ENCODE results near the gene LRP8. TPM values are rescaled to one million over a fixed set of nuclear protein-coding genes. Genes with fewer than 3 reads are reported as not detected.

LRP8 gene
- polyA plus RNA-seq, 1 of the 3 experiments (the other 2 are of a cell fraction): 19.9 TPM

GRCh38 chr1:53376742-53377437 is 49.0 kb upstream of the LRP8 start:
- Histone ChIP-seq H3K36me3 (replicated peaks in 1 of 2; ENCODE audit: control insufficient read depth in 1 of 2, insufficient read depth in 2 of 2, low read length in 1 of 2) (no peaks in the 10 kb centered on the region), H3K9ac (no peak overlapping the region), H3K9me3 (no peaks in the 10 kb centered on the region), H3K4me1 (ENCODE audit: control insufficient read depth in 1 of 2, insufficient read depth in 2 of 2, low read depth in 1 of 2, low read length in 1 of 2) (peaks cover 0 to 6% of the 10 kb centered on the region in 2 experiments; a peak in 1 of 4 replicates), H3F3A (replicated peaks; ENCODE audit: insufficient read depth) (no peaks in the 10 kb centered on the region), H3K27me3 (ENCODE audit: insufficient read depth) (no peaks in the 10 kb centered on the region), H3K4me3 (ENCODE audit: low read depth in 2 of 2, low read length in 1 of 2) (no peak overlapping the region), H3K4me2 (no peak overlapping the region), H3K79me2 (ENCODE audit: insufficient read depth) (no peaks in the 10 kb centered on the region), H2AFZ (ENCODE audit: low read depth) (no peak overlapping the region), H4K20me1 (ENCODE audit: insufficient read depth) (no peaks in the 10 kb centered on the region), H3K27ac (ENCODE audit: low read depth in 2 of 2, low read length in 1 of 2) (no peak overlapping the region), H3K9me2 (no peaks in the 10 kb centered on the region)
- 89% methylated on average over 14 of the region's 14 CpGs for WGBS (ENCODE audit: low lambda C conversion rate)
- CTCF ChIA-PET: interaction anchor here (0.7 to 4.8 kb wide), 3 partner anchors 17 to 99 kb away, joined by 3 to 39 read pairs (median 4); no protein-coding TSS in a partner anchor
- POLR2A ChIA-PET: no interaction called here
- no peak for DNase-seq
- TF ChIP-seq TEAD4 (IDR thresholded peaks at IDR 0.05; ENCODE audit: borderline replicate concordance, insufficient read depth) (no peak), CHD2 (IDR thresholded peaks at IDR 0.05; ENCODE audit: low read length, partially characterized antibody) (no peak), MEF2A (IDR thresholded peaks at IDR 0.05; ENCODE audit: borderline replicate concordance, low read depth) (no peak), USF2 (IDR thresholded peaks at IDR 0.05; ENCODE audit: borderline replicate concordance, low read depth, low read length) (no peak), SMC3 (IDR thresholded peaks at IDR 0.05; ENCODE audit: low read depth, low read length) (no peak), JUND (IDR thresholded peaks at IDR 0.05) (no peak), TAF1 (IDR thresholded peaks at IDR 0.05; ENCODE audit: borderline replicate concordance, low read depth, low read length) (no peak), GATA2 (CRISPR knock-in tag; IDR thresholded peaks at IDR 0.05) (no peak), RAD21 (IDR thresholded peaks at IDR 0.05; ENCODE audit: low read length) (no peak), REST (IDR thresholded peaks at IDR 0.05; ENCODE audit: low read depth, low read length) (no peak), GABPA (IDR thresholded peaks at IDR 0.05; ENCODE audit: low read depth) (no peak), SIN3A (IDR thresholded peaks at IDR 0.05; ENCODE audit: borderline replicate concordance, low read depth, low read length) (no peak), RFX5 (IDR thresholded peaks at IDR 0.05; ENCODE audit: low read length) (no peak)
- TF ChIP-seq, protein P1, sequence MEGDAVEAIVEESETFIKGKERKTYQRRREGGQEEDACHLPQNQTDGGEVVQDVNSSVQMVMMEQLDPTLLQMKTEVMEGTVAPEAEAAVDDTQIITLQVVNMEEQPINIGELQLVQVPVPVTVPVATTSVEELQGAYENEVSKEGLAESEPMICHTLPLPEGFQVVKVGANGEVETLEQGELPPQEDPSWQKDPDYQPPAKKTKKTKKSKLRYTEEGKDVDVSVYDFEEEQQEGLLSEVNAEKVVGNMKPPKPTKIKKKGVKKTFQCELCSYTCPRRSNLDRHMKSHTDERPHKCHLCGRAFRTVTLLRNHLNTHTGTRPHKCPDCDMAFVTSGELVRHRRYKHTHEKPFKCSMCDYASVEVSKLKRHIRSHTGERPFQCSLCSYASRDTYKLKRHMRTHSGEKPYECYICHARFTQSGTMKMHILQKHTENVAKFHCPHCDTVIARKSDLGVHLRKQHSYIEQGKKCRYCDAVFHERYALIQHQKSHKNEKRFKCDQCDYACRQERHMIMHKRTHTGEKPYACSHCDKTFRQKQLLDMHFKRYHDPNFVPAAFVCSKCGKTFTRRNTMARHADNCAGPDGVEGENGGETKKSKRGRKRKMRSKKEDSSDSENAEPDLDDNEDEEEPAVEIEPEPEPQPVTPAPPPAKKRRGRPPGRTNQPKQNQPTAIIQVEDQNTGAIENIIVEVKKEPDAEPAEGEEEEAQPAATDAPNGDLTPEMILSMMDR (IDR thresholded peaks at IDR 0.05): no peak
- TF ChIP-seq, protein P2, sequence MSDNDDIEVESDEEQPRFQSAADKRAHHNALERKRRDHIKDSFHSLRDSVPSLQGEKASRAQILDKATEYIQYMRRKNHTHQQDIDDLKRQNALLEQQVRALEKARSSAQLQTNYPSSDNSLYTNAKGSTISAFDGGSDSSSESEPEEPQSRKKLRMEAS (IDR thresholded peaks at IDR 0.05; ENCODE audit: low read depth): no peak

All from SK-N-SH (cell line).